Neural cell (in vitro differentiated cells): ENCODE measurements around the gene CTSH.

ENCODE experiments used
- EP300 ChIP-seq: fragments of 450-650 bp; conservative IDR thresholded peaks from 2 replicates; pipeline ENCODE4 v1.6.1; 2014; ENCODE audit warnings: antibody characterized with exemption, mild to moderate bottlenecking, moderate library complexity; ENCODE audit not compliant: poor library complexity, severe bottlenecking
- EZH2 ChIP-seq: fragments of 200-600, 300-800 bp; shearing (Covaris generic), sonication (generic); IDR thresholded peaks from 2 replicates; pipeline ENCODE4 v1.6.1; 2014; ENCODE audit warnings: antibody characterized with exemption, low read length, borderline replicate concordance, mild to moderate bottlenecking; ENCODE audit not compliant: insufficient read depth, poor library complexity, severe bottlenecking
- POLR2AphosphoS5 ChIP-seq: IDR thresholded peaks from 2 replicates; pipeline ENCODE4 v1.6.1; 2012
- TAF1 ChIP-seq: IDR thresholded peaks from 2 replicates; pipeline ENCODE4 v1.6.1; 2012; ENCODE audit warnings: low read depth
- TF ChIP-seq, protein P1 (sequence below): IDR thresholded peaks from 2 replicates; pipeline ENCODE4 v1.6.1; 2012; ENCODE audit warnings: borderline replicate concordance
- TF ChIP-seq, protein P2 (sequence below): fragments of 450-650 bp; IDR thresholded peaks from 2 replicates; pipeline ENCODE4 v1.5.1; 2014; ENCODE audit warnings: antibody characterized with exemption, mild to moderate bottlenecking, moderate library complexity; ENCODE audit not compliant: poor library complexity, severe bottlenecking

- TF ChIP-seq EP300 (no peak), POLR2AphosphoS5 (no peak), EZH2 (no peak), TAF1 (no peak)
- TF ChIP-seq, protein P1, sequence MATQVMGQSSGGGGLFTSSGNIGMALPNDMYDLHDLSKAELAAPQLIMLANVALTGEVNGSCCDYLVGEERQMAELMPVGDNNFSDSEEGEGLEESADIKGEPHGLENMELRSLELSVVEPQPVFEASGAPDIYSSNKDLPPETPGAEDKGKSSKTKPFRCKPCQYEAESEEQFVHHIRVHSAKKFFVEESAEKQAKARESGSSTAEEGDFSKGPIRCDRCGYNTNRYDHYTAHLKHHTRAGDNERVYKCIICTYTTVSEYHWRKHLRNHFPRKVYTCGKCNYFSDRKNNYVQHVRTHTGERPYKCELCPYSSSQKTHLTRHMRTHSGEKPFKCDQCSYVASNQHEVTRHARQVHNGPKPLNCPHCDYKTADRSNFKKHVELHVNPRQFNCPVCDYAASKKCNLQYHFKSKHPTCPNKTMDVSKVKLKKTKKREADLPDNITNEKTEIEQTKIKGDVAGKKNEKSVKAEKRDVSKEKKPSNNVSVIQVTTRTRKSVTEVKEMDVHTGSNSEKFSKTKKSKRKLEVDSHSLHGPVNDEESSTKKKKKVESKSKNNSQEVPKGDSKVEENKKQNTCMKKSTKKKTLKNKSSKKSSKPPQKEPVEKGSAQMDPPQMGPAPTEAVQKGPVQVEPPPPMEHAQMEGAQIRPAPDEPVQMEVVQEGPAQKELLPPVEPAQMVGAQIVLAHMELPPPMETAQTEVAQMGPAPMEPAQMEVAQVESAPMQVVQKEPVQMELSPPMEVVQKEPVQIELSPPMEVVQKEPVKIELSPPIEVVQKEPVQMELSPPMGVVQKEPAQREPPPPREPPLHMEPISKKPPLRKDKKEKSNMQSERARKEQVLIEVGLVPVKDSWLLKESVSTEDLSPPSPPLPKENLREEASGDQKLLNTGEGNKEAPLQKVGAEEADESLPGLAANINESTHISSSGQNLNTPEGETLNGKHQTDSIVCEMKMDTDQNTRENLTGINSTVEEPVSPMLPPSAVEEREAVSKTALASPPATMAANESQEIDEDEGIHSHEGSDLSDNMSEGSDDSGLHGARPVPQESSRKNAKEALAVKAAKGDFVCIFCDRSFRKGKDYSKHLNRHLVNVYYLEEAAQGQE, result no peak
- TF ChIP-seq, protein P2, sequence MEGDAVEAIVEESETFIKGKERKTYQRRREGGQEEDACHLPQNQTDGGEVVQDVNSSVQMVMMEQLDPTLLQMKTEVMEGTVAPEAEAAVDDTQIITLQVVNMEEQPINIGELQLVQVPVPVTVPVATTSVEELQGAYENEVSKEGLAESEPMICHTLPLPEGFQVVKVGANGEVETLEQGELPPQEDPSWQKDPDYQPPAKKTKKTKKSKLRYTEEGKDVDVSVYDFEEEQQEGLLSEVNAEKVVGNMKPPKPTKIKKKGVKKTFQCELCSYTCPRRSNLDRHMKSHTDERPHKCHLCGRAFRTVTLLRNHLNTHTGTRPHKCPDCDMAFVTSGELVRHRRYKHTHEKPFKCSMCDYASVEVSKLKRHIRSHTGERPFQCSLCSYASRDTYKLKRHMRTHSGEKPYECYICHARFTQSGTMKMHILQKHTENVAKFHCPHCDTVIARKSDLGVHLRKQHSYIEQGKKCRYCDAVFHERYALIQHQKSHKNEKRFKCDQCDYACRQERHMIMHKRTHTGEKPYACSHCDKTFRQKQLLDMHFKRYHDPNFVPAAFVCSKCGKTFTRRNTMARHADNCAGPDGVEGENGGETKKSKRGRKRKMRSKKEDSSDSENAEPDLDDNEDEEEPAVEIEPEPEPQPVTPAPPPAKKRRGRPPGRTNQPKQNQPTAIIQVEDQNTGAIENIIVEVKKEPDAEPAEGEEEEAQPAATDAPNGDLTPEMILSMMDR, result no peak
These were observed 14.1 kb downstream of the CTSH start for GRCh38 chr15:78930577-78931388.
